HUES64 (cell line): ENCODE data around the gene ELP5. TPM values are rescaled to one million over a fixed set of nuclear protein-coding genes. Genes with fewer than 3 reads are reported as not detected.

Experiments
- H3K27ac ChIP-seq: 2 replicates; pipeline ENCODE4 v1.7.0; 2013; ENCODE audit warnings: low read depth, low read length, inconsistent platforms
- H3K27me3 ChIP-seq: 2 replicates; pipeline ENCODE4 v1.6.1; 2013; ENCODE audit warnings: mild to moderate bottlenecking, low read length; ENCODE audit not compliant: insufficient read depth
- H3K36me3 ChIP-seq: 2 replicates; pipeline ENCODE4 v1.6.1; 2013; ENCODE audit warnings: mild to moderate bottlenecking, low read length; ENCODE audit not compliant: insufficient read depth
- H3K4me1 ChIP-seq: 2 replicates; pipeline ENCODE4 v1.6.1; 2013; ENCODE audit warnings: mild to moderate bottlenecking, low read length, moderate library complexity; ENCODE audit not compliant: insufficient read depth
- H3K4me3 ChIP-seq: 2 replicates; pipeline ENCODE4 v1.5.1; 2013; ENCODE audit warnings: mild to moderate bottlenecking, low read length, moderate library complexity
- H3K9ac ChIP-seq: 2 replicates; pipeline ENCODE4 v1.6.1; 2013; ENCODE audit warnings: mild to moderate bottlenecking, low read depth, low read length
- H3K9me3 ChIP-seq: 2 replicates; pipeline ENCODE4 v1.6.1; 2013; ENCODE audit warnings: low read depth, low read length; ENCODE audit not compliant: insufficient read depth
- WGBS: fragments of 150-250, 120-280 bp; methylation state at CpG from one replicate; pipeline ENCODE4 v1.1.7; 2013; ENCODE audit warnings: missing lambda C conversion rate; 5-methylcytosine and 5-hydroxymethylcytosine counted together
- polyA plus RNA-seq, 2 experiments: library from polyadenylated mRNA; stranded (reverse); fragments of 50-300 nt; gene quantifications; one replicate each; pipeline ENCODE4 v1.2.3, GENCODE V29; 2013

The ELP5 gene, protein sequence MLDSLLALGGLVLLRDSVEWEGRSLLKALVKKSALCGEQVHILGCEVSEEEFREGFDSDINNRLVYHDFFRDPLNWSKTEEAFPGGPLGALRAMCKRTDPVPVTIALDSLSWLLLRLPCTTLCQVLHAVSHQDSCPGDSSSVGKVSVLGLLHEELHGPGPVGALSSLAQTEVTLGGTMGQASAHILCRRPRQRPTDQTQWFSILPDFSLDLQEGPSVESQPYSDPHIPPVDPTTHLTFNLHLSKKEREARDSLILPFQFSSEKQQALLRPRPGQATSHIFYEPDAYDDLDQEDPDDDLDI
- 67.1 TPM for polyA plus RNA-seq (2013, experiment 1 of 2)
- polyA plus RNA-seq (2013, experiment 2 of 2), result 60.7 TPM

DNA sequence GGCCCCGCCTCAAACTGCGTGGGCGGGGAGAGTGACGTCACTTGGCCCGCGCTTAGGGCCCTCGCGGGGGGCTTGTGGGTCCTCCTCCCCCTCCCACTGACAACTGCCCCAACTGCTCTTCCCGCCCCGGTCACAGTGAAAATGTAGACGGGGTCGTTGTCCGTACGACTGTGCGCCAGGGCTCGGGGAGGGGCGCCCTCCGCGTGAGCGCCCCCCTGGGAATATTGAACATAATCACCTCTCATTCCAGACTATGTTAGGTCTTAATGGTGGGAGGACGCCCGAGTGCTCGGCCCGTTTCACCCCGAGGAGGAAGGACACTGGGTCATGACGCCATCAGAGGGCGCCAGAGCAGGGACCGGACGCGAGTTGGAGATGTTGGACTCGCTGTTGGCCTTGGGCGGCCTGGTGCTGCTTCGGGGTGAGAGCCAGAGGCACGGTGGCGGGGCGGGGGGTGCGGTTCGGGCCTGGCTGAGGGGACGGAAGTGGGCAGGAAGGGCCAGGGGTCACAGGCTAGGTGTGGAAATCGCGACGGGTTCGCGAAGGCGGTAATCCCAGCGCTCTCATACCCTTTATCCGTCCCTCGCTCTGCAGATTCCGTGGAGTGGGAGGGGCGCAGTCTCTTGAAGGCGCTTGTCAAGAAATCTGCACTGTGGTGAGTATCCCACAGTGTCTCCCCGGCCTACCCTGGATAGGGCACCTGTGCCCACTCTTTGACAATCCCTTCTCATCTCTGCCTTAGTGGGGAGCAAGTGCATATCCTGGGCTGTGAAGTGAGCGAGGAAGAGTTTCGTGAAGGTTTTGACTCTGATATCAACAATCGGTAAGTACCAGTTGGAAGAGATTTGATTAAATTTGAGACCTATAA lies at the start of gene ELP5:
ELP5 (plus strand) TSS at position 40 of the 868 bp plus-strand sequence; CDS start at position 376, 336 bp downstream.
- Histone ChIP-seq H3K36me3 (peaks cover 30% of the 10 kb centered on the region), H3K9me3 (no peaks in the 10 kb centered on the region), H3K27me3 (no peaks in the 10 kb centered on the region), H3K9ac (peak within 1 kb of the TSS; percentile 91), H3K4me3 (peak within 1 kb of the TSS; percentile 89), H3K27ac (peak within 1 kb of the TSS; percentile 98), H3K4me1 (peaks cover 13% of the 10 kb centered on the region; the same call in 1 of the 2 replicates)
- WGBS, result 2% methylated on average over 54 of the region's 55 CpGs

DNA sequence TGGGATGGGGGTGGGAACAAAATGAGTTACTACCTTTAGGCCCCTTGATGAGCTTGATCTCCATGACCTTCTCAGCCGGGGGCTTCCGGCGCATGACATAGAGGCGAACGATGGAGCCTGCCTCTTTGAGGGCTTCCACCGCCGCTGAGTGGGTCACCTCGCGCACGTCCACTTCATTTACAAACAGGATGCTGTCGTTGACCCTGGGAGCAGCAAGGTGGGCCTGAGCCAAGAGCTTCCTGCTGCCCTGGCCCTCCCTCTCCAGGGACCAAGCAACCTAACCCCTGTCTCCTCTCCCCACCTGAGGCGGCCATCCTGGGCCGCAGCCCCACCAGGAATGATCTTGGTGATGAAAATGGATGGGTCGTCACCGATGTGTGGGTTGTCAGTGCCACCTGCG lies 48.6 kb upstream of the ELP5 start:
- WGBS, result 94% methylated on average over 16 of the region's 16 CpGs
- H3K4me3 ChIP-seq, result no peak overlapping the region
- H3K27ac ChIP-seq, result no peak overlapping the region
- peaks cover 10% of the 10 kb centered on the region; the same call in 1 of the 2 replicates for H3K4me1 ChIP-seq
- H3K27me3 ChIP-seq, result no peaks in the 10 kb centered on the region
- H3K9ac ChIP-seq, result no peak overlapping the region
- peaks cover 38% of the 10 kb centered on the region for H3K36me3 ChIP-seq
- no peaks in the 10 kb centered on the region for H3K9me3 ChIP-seq

DNA sequence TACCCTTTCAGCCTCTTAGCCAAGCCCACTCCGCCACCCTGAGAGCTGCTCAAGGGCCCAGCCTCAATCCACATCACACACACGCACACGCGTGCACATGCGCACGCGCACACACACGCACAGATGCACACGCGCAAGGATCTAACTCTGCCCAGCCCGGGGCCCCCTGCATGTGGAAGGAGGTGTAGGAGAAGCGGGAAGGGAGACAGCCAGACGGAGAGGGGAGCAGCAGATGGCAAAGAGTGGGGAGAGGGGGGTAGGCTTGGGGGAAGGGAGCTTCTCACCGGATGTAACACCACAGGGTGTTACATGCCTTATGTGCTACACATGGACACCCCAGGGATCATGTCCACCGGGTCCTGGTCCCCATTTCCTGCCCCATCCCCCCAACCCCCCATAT lies 47.7 kb upstream of the ELP5 start:
- Histone ChIP-seq H3K36me3 (peaks cover 37% of the 10 kb centered on the region), H3K27ac (peak overlapping the region; percentile 77; the same call in 1 of the 2 replicates), H3K9ac (no peak overlapping the region), H3K9me3 (no peaks in the 10 kb centered on the region), H3K4me3 (peak overlapping the region; percentile 70), H3K4me1 (peaks cover 19% of the 10 kb centered on the region; the same call in 1 of the 2 replicates), H3K27me3 (no peaks in the 10 kb centered on the region)
- 90% methylated on average over 15 of the region's 15 CpGs for WGBS

DNA sequence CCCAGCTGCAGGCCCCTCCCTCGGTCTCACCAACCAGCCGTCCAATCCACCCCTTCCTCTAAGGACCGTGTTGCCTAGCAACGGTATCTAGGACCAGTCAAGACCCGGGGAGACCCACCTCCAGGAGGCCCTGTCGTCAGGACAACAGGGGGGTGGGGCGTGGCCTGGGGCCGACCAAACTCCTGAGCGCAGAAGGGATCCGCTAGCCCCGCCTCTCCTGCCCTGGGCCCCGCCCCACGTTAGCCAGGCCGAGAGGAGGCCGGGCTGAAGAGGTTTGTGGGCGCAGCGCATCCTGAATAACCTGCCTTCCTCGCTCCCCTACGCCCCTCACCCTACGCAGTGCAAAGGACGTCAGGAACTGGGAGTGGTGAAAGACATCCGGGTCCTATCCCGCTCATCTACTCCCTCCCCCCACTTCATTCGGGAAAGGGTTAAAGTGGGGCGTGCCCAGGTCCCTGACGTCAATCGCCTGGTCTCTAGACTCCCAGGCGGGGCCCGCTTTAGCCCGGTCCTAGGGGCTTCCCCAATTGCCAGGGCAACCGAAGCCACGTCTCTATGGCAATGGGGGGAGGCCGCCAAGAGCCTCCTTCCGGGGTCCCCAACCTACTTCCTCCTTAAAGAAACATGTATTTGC lies 47.1 kb upstream of the ELP5 start:
- Histone ChIP-seq H3K4me1 (peaks cover 19% of the 10 kb centered on the region; the same call in 1 of the 2 replicates), H3K9ac (0 out of 2 replicates have a peak overlapping the region, but pooled peaks have one; percentile 28), H3K9me3 (no peaks in the 10 kb centered on the region), H3K27ac (peak overlapping the region; percentile 77; the same call in 1 of the 2 replicates), H3K36me3 (peaks cover 34% of the 10 kb centered on the region), H3K27me3 (no peaks in the 10 kb centered on the region), H3K4me3 (peak overlapping the region; percentile 70)
- under 1% methylated on average over 34 of the region's 34 CpGs for WGBS

DNA sequence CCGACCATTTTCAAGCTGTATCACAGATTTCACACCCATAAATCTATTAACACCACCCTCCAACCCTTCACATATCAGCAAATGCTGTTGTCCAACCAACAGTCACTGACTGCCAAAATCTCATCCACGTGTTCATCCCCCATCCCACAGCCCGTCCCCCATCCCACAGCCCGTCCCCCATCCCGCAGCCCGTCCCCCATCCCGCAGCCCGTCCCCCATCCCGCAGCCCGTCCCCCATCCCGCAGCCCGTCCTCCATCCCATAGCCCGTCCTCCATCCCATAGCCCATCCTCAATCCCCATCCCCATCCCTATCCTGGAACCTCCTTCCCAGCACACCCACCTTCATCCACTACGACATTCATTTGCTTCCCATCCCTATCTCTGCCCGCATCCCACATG lies 46.5 kb upstream of the ELP5 start:
- Histone ChIP-seq H3K27ac (peak overlapping the region; percentile 77; the same call in 1 of the 2 replicates), H3K36me3 (peaks cover 30% of the 10 kb centered on the region), H3K27me3 (no peaks in the 10 kb centered on the region), H3K4me3 (peak overlapping the region; percentile 70), H3K4me1 (peaks cover 22% of the 10 kb centered on the region), H3K9ac (no peak overlapping the region), H3K9me3 (no peaks in the 10 kb centered on the region)
- whole genome bisulfite sequencing, result 49% methylated on average over 14 of the region's 15 CpGs

DNA sequence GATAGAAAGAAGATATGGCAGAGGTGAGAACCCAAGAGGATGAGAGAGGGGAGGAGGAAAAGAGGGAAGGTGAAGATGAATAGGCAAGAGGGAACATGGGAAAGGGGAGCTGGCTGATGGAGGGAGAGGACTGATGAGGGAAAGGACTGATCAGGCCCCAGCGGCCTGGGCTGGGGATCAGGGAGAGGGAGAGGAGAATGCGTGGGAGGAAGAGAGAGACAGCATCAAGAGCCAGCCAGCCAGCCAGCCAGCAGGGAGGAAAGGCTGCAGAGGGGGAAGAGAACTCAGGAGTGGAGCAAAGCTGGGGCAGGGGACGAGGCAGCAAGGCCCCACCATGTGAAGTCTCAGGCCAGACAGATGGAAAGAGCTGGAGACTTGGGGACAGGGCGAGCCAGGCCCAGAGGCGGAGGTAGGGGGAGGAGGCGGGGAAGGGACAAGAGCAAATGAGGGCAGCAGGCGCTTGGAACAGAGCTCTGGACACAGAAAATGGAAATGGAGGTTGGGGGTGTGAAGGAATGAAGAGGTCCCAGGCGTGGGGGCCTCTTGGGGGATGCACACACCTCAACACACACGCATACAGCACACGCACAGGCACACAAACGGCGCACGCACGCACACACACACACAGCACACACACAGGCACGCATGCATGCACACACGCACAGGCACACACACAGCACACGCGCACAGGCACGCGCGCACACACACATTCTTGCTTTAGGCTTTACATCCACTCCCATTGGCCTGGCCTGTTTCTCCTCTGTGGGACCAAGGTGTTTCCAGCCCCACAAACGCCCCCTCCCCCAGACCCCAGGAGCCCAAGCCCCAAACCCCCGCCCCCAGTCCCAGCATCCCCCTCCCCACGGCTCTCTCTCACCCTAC lies 44.7 kb upstream of the ELP5 start:
- Histone ChIP-seq H3K4me3 (peak overlapping the region; percentile 54), H3K4me1 (peaks cover 31% of the 10 kb centered on the region), H3K9ac (no peak overlapping the region), H3K36me3 (peaks cover 17% of the 10 kb centered on the region), H3K27me3 (no peaks in the 10 kb centered on the region), H3K27ac (no peak overlapping the region; the same call in 1 of the 2 replicates), H3K9me3 (no peaks in the 10 kb centered on the region)
- WGBS, result 78% methylated on average over 22 of the region's 24 CpGs

DNA sequence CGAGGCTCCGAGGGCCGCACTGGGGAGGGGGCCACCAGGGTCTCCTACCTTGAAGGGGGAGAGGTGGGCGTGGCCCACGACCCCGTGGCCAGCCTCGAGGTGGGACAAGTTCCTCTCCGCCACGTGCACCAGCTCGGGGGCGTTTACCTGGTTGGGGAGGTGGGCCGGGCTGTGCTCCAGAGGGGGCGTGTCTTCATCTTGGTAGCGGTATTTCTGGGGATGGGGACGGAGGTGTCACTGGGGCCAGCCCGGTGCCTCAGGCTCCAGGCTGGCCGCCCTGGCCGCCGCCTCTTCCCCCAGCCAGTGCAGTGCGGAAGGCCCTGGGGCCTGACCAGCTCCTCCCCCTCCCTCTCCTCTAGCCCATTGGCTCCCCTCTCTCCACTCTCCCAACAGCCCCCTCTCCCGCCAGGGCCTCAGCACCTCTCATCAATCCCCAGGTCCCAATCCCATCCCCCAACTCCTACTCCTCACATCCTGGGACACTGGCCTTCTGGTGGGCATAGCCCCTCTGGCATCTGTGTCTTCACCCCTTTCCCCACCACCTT lies 43.9 kb upstream of the ELP5 start:
- WGBS, result 12% methylated on average over 21 of the region's 21 CpGs
- H3K4me1 ChIP-seq, result peaks cover 31% of the 10 kb centered on the region
- H3K9ac ChIP-seq, result peak overlapping the region; percentile 53
- peak overlapping the region; percentile 54 for H3K4me3 ChIP-seq
- H3K27ac ChIP-seq, result peak overlapping the region; percentile 63
- peaks cover 10% of the 10 kb centered on the region for H3K36me3 ChIP-seq
- H3K27me3 ChIP-seq, result no peaks in the 10 kb centered on the region
- H3K9me3 ChIP-seq, result no peaks in the 10 kb centered on the region

DNA sequence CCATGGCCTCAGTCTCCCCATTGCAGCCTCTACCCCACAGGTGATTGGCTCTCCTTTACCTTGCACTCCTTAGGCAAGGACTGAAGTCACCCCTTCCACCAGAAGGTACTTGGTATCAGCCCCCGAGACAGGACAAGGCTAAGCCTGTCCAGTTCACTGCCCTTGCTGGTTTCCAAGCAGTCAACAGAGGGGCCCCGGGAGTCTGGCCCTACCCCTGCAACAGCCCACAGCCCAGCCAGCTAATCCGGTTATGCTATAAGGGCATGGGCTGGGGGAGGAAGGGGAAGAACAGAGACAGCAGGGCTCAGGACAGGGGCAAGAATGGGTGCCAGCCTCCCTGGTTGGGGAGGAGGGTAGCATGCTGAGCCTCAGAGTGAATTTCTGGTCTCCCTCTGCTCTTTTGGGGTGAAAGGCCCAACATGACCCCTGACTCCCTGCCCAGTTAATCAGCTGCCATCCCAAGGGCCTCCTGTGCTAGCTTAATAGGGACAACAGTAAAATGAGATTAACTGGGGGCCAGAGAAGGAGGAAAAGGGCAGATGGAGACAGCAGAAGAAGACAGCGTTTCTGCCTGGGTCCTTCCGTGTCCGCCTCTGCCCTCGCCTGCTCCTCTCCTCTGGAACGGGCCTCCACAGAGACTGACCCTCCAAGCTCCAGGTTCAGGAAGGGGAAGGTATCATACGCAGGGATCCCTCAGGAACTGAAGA lies 43.1 kb upstream of the ELP5 start:
- Histone ChIP-seq H3K27me3 (no peaks in the 10 kb centered on the region), H3K4me1 (peaks cover 36% of the 10 kb centered on the region), H3K27ac (peak overlapping the region; percentile 63), H3K4me3 (peak overlapping the region; percentile 54), H3K9me3 (no peaks in the 10 kb centered on the region), H3K9ac (0 out of 2 replicates have a peak overlapping the region, but pooled peaks have one; percentile 17), H3K36me3 (peaks cover 2% of the 10 kb centered on the region)
- 88% methylated on average over 9 of the region's 9 CpGs for WGBS

DNA sequence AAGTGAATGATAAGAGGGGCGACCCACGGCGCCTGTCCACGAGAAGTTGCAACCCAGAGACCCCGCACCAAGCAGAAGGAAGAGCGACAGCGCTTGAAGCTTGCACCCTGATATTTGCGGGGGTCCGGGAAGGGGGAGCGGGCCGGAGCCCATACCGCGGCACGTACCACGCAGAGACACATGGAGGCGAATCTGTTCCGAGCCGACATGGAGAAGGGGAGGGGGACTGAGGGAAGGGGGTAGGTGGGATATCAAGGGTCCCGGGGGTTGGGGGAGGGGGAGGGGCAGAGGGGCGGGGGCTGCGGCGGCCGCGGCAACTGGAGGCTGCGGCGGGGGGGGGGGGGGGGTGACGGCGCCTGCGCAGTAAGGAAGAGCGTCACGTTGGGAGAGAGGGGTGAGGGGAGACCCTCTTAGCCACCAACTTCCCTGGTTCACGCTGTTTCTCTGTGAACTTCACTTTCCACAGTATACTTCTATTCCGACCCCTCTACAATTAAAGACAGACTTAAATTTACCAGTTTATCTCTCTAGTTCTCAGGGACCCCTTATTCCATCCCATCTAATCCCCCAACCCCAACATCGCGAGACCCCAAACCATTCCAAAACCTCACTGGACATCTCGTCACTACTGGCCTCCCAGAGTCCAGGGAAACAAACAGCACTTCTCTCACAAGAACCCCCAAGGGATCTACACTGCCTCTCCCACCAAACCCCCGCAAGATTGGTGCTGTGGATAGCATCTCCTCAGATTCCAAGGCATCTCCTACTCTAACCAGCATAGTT lies 40.3 kb upstream of the ELP5 start:
- 12% methylated on average over 24 of the region's 37 CpGs for WGBS
- Histone ChIP-seq H3K4me3 (peak overlapping the region; percentile 70), H3K9ac (peak overlapping the region; percentile 56), H3K4me1 (peaks cover 36% of the 10 kb centered on the region), H3K27me3 (no peaks in the 10 kb centered on the region), H3K36me3 (no peaks in the 10 kb centered on the region), H3K27ac (no peak overlapping the region), H3K9me3 (no peaks in the 10 kb centered on the region)
